Urothelium cell line (cell line): ENCODE measurements around the gene LDB3.
A peak's percentile ranks its signal among the peaks of the same experiment; 100 is the strongest.

ENCODE experiments used
- DNase-seq: peaks from one replicate; pipeline ENCODE4 v3.0.0; 2011; ENCODE audit warnings: low spot score, mixed read lengths
- FAIRE-seq: peaks from 2 replicates; lab custom pipeline; 2011; peaks lifted over from hg19 to GRCh38; lab: Jason Lieb, UNC

LDB3 gene

DNA sequence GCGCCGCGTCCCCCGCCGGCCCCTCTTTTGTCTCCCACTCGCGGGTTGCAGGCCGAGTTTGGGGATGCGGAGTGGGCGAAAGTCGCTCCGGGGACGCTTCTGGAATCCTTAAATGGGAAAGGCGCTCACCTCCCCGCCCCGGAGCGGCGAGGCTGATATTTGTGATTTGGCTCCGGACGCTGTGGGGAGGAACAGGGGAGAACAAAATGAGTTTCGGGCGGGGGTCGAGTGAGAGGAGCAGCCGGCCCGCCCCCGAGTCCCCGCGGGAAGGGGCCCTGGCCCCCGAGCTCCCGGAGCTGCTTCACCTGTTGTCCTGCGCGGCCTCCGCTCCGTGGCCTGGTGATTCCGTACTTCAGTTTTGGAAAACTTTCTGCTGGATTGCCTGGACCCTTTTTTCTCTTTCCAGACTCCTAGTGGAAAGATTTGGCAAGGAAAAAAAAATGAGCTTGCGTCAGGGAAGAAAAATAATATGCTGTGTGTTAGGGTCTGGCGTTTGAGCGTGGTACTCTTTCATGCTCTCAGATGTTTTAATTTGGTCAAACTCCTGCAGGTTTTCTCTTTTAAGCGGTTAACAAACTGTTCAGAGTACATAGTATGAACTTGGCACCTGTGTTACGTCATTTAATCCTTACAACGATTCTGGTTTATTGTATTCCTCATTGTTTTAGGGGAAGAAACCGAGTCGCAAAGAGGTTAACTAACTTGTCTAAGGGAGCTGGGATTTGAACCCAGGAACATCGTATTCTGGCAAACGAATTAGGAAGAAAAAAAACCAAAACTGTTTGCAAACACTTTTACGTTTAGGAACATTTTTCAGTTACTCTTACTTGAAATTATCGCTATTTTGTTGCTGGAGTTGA lies 89.0 kb downstream of the LDB3 start:
- no peak for FAIRE-seq
- peak; percentile 18 for DNase-seq

DNA sequence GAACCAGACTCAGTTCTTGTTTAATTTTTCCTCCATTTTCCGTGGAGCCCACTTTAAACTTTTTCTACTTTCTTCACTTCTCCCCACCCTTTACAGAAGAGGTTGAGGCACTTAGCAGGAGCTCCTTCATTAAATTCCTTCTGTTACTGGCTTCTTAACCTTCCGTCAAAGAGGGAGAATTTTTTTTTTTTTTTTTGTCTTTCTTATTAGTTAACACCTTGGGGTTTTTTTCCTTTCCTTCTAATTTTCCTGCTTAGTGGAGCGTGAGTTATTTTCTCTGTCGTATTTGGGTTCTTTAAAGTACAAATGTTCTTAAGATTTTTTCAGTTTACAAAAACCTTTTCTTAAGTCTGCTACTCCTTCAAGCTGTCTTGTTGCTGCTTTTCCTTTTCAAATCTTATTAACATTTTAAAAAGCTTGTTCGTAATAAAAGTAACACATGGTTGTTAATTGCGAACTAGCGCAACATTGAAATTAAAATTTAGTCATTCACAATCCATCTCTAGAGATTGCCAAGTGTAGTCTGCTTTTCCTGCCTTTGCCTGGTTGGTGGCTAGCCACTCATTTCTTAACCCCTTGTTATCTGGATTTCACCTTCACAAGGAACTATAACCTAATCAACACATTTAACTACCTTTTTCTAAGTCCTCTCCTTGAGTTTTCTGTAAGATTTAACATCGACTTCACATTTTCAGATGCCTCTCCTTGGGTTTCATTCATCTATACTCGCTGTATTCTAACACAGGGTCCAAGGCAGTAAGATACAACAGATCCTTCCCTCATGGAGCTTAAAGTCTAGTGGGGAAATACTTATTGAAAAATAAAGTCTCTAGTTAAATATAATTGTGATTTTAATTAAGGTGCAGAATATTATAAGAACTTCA lies 90.1 kb downstream of the LDB3 start:
- DNase-seq (no peak), FAIRE-seq (no peak)

DNA sequence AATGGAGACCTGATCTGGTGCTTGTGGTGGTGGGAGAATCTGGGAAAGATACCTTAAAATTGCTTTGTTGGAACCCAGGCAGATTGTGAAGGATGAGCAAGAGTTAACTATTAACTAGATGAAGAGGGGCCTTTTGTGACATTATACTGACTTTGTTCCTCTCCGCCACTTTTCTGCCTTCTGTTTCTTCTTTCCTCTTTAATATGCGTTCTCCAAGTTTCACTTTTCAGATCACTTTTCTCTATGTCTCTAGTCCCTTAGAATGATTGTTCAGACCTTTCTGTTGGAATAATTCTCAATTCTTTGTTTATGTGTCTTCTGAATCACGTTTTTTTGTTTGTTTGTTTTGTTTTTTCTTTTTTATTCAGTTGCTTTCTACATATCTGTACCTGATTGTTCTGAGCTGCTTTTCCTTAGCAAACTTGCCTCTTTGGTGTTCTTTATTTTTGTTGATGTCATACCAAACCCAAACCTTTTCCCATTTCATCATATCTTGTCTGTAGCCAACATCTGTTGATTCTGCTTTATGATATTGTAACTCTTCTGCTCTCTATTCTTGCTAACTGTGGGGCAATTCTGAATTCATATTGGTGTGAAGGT lies 90.9 kb downstream of the LDB3 start:
- FAIRE-seq (no peak), DNase-seq (no peak)

DNA sequence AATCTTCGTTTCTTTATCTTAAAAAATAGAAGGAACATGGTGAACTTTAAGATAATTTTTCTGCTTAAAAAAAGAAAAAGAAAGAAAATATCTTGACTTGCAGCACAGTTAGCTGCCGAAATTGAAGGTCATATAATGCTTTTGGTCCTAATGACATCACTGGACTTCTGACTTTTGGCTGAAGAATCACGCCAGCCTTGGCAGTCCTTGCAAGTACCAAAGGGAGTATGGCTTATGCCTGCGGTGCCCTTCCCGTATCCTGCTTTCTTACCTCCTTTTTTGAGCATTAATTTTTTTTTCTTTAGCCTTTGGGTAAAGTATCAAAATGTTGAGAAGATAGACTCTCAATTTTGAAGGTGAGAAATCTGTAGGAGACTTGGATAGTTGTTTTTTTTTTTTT lies 95.1 kb downstream of the LDB3 start:
- FAIRE-seq: no peak

DNA sequence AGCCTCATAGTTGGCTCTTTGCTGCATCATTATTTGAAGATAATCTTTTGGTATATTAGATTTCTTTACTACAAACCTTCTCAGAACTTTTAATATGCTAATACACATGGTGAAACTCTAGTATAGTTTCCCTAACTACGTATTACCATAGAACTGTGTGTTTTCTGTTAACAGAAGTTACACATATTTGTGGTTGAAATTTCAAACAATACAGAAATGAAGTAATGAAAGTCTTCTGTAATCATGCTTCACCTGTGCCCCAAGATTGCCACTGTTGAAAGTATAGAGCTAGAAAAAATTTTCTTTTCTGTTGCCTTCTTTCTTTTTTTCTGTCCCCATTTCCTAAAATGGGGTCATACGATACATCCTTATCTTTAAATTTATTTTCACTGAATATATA lies 97.2 kb downstream of the LDB3 start:
- no peak for FAIRE-seq
- DNase-seq: no peak

More for the DNA sequence above, 95.1 kb downstream of the LDB3 start:
- no peak for DNase-seq

DNA sequence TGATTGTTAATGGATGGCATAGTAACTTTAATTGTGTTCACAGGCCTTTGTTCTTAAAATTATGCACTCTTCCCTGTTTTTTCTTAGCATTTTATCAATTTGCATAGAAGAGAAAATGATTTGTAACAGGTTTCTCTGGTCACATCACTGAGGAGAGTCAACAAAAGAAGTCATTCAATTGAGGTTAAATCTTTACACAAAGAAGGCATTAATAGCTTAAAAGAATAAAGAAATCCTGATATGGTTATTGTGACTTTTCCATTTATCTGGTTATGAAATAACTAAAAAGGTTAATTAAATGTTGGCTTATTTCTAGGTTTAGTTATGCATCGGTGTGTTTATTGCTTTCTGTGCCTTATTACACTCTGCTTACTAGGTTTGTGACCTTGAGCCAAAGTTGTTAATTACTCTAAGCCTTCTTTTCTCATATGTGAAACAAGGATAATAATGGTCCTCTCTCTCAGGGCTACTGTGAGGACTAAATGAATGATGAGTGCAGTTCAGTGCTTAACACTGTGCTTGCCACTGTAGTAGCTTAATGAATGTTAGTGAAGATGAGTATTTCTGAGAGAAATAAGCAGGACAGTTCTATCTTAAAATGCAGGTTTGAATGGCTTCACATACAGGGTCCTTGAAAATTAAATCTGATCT lies 100.2 kb downstream of the LDB3 start:
- DNase-seq (no peak), FAIRE-seq (no peak)

DNA sequence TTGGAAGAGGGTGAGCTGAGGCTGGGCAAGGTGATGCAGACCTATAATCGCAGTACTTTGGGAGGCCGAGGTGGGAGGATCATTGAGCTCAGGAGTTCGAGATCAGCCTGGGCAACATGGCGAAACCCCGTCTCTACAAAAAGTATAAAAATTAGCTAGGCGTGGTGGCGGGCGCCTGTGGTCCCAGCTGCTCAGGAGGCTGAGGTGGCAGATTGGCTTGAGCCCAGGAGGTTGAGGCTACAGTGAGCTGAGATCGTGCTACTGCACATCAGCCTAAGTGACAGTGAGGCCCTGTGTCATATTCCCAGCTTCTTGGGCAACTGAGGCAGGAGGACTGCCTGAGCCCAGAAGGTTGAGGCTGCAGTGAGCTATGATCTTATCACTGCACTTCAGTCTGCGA lies 101.7 kb downstream of the LDB3 start:
- DNase-seq (no peak), FAIRE-seq (no peak)

DNA sequence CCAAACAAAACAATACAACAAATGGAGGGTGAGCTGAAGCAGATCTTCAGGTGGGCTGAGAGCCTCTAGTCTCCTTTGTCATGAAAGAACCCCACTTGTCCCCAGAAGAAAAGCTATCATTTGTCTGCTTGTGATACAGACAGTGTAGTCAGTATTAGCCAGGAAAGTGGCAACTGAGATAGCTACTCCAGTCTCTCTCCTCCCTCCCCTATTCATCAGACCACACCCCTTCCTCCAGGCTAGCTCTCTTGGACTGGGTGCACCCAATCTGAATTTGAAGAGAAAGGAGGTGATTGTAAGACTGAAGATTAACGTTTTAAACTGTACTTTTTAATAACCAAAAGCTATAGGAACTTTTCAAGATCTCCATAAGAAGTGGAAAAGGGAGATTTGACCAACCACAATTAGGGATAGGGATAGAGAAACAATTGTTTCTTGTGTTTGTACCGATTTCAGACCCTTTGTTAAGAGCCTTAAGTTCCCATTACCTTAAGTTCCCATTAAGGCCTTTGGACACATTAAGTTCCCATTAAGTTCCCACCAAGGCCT lies 102.2 kb downstream of the LDB3 start:
- no peak for DNase-seq
- FAIRE-seq: no peak

DNA sequence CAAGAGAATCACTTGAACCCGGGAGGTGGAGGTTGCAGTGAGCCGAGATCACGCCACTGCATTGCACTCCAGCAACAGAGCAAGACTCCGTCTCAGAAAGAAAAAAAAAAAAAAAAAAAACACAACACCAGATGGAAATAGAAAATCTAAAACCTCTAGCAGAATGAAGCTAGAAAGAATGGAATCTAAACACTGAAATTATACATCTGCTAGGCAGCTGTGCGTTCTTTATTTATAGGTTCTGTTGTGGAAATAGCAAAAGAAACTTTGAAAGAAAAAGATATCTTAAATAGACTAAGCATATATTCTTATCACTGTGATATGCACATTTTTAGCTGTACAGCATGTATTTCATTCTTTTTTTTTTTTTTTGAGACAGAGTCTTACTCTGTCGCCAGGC lies 105.2 kb downstream of the LDB3 start:
- DNase-seq (no peak), FAIRE-seq (no peak)

DNA sequence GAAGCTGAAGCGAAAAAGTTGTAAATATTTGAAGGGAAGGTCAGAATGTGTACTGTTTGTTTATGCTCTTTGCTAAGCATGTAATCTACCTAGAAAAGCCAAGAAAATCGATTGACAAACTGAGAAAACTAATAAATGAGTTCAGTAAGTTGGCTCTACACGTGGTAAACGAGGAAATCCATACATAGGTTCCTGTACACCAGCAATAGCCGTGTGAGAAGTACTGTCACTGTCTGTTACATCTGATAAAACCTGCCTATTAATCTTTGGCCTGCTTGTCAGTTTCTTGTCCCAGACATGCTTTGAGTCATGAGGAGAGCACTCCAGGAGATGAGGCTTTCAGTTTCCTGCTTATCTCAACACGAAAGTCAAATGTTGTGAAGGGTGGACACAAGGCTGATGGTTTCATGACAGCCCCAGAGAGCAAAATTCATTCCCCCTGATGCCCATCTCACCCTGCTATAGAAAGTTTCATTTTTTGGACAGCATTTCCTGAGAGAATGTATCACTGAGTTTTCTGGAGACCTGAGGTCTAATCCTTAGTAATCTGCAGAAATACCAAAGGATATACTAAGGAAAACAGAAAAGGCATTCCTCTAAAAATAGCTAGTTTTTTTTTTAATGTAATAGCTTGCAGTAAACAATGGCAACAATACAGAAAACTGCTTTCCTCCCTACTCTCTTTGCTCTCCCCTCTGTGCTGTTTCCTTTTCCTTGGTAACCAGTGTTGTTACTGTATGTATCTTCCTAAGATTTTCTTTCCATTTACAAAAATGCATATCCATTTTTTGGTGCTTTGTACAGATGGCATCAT lies 107.0 kb downstream of the LDB3 start:
- FAIRE-seq (no peak), DNase-seq (no peak)

DNA sequence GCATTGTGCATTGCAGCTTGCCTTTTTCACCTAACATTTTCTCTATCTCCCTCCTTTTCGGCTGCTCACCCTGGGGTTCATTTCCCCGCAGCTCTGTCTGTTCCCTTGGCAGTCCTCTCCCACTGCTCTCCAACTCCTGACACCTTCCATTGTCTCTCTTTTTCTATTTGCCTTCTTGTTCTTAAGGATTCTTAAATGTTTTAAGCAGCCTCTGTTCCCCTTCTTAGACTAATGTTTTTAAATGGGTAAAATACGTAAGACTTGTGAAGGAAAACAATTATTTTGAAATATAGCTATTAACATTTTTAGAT lies 107.5 kb downstream of the LDB3 start:
- no peak for FAIRE-seq
- DNase-seq: no peak

DNA sequence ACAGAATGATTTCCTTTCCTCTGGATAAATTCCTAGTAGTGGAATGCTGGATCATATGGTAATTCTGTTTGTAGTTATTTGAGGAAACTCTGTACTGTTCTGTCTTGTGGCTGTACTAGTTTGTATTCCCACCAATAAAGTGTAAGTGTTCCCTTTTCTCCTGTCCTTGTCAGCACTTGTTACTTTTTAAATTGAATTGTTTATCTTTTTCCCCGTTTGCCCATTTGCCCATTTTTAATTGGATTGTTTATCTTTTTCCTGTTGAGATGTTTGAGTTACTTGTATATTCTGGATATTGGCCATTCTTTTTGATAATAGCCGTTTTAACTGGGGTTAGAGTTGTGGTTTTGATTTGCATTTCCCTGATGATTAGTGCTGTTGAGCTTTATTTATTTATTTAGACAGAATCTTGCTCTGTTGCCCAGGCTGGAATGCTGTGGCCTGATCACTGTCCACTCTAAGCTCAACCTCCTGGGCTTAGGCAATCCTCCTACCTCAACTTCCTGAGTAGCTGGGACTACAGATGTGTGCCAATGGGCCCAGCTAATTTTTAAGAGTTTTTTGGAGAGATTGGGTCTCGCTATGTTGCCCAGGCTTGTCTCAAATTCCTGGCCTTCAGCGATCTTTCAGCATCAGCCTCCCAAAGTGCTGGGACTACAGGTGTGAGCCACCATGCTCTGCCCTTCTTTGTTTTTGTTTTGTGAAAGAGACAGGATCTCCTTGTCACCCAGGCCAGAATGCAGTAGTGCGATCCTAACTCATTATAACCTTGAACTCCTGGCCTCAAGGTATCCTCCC lies 111.1 kb downstream of the LDB3 start:
- DNase-seq (no peak), FAIRE-seq (no peak)

DNA sequence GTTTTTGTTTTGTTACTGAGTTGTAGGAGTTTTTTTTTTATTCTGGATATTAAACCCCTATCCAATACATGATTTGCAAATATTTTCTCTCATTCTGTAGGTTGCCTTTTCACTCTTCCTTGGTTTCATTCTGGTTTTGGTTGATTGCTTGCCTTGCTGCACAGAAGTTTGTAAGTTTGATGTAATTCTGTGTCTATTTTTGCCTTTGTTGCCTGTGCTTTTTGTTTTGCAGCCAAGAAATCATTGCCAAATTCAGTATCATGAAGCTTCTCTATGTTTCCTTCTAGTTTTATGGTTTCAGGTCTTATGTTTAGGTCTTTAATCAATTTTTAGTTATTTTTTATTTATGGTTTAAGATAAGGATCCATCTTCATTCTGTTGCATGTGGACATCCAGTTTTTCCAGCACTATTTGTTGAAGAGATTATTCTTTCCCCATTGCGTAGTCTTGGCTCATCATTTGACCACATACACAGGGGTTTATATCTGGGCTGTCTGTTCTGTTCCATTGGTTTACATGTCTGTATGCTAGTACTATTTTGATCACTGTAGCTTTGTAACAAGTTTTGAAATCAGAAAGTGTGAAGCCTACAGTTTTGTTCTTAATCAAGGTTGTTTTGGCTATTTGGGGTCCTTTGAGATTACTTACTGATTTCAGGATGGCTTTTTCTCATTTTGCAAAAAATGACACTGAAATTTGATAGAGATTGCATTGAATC lies 114.5 kb downstream of the LDB3 start:
- DNase-seq (no peak), FAIRE-seq (no peak)

DNA sequence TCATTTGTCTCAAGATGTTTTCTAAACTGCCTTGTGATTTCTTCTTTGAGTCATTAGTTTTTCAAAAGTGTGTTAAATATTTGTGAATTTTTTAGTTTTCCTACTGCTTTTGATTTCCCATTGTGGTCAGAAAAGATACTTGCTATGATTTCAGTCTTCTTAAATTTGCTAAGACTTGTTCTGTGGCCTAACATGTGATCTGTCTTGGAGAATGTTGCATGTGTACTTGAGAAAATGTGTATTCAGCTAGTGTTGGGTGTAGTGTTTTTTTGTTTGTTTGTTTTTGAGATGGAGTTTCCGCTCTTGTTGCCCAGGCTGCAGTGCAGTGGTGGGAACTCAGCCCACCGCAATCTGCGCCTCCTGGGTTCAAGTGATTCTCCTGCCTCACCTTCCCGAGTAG lies 116.7 kb downstream of the LDB3 start:
- DNase-seq (no peak), FAIRE-seq (peak; percentile 9)
